ENCODE results near the gene BCL2L1.

BCL2L1 gene

GRCh38 chr20:31716351-31716750, 6.3 kb downstream of the BCL2L1 start:
- TF ChIP-seq CTCF (IDR thresholded peaks at IDR 0.05; ENCODE audit: low read depth, low read length, missing control alignments) = no peak
- in situ Hi-C loops (cut with HindIII; ENCODE audit: low sequenced_read_pairs) = no loop called here
- H3K4me3 ChIP-seq (ENCODE audit: low read depth, low read length) = no peak overlapping the region
- DNase-seq (ENCODE audit: low read depth) = no peak

GRCh38 chr20:31715766-31716165, 6.9 kb downstream of the BCL2L1 start:
- H3K4me3 ChIP-seq (ENCODE audit: low read depth, low read length) = no peak overlapping the region
- DNase-seq (ENCODE audit: low read depth) = no peak
- in situ Hi-C loops (cut with HindIII; ENCODE audit: low sequenced_read_pairs) = no loop called here
- no peak for TF ChIP-seq CTCF (IDR thresholded peaks at IDR 0.05; ENCODE audit: low read depth, low read length, missing control alignments)

GRCh38 chr20:31713312-31714273, 9.1 kb downstream of the BCL2L1 start:
- H3K4me3 ChIP-seq (ENCODE audit: low read depth, low read length) = peak overlapping the region; percentile 22
- in situ Hi-C loops (cut with HindIII; ENCODE audit: low sequenced_read_pairs) = no loop called here

GRCh38 chr20:31712564-31713311, 9.9 kb downstream of the BCL2L1 start:
- in situ Hi-C loops (cut with HindIII; ENCODE audit: low sequenced_read_pairs) = no loop called here
- peak overlapping the region; percentile 22 for H3K4me3 ChIP-seq (ENCODE audit: low read depth, low read length)
- peak; percentile 93 for DNase-seq (ENCODE audit: low read depth)
- no peak for TF ChIP-seq CTCF (IDR thresholded peaks at IDR 0.05; ENCODE audit: low read depth, low read length, missing control alignments)

More at GRCh38 chr20:31713312-31714273, 9.1 kb downstream of the BCL2L1 start:
- peak; percentile 75 for DNase-seq (ENCODE audit: low read depth)
- TF ChIP-seq CTCF (IDR thresholded peaks at IDR 0.05; ENCODE audit: low read depth, low read length, missing control alignments) = no peak

- DNase-seq (ENCODE audit: low read depth) = no peak
- in situ Hi-C loops (cut with HindIII; ENCODE audit: low sequenced_read_pairs) = no loop called here
- H3K4me3 ChIP-seq (ENCODE audit: low read depth, low read length) = no peak overlapping the region
- TF ChIP-seq CTCF (IDR thresholded peaks at IDR 0.05; ENCODE audit: low read depth, low read length, missing control alignments) = no peak
These were observed 10.5 kb downstream of the BCL2L1 start for GRCh38 chr20:31712112-31712553.
